ENCODE data around the gene PCDH9. TPM values are rescaled to one million over a fixed set of nuclear protein-coding genes. Genes with fewer than 3 reads are reported as not detected.

The PCDH9 gene
- total and polyA plus RNA-seq, 12 donors, result 2.9 to 32.0 (median 15.4) TPM

GRCh38 chr13:66347486-66348117, 882.5 kb downstream of the PCDH9 start:
- no peaks in the 10 kb centered on the region for H3K9me3 ChIP-seq
- no peak for TF ChIP-seq CTCF (IDR thresholded peaks at IDR 0.05)
- no peaks in the 10 kb centered on the region for H3K36me3 ChIP-seq
- no peak overlapping the region for H3K4me3 ChIP-seq
- WGBS, 2 donors, result 60 to 73% methylated on average over 4 of the region's 4 CpGs
- ATAC-seq (peak in 2 of 8 donors; percentile 42 to 44), DNase-seq (no peak)
- intact Hi-C loops (cut with DNase I), result no loop called here
- H3K27me3 ChIP-seq, result no peaks in the 10 kb centered on the region
- H3K27ac ChIP-seq, result no peak overlapping the region
- peaks cover 0 to 18% (median 9%) of the 10 kb centered on the region in 9 donors for H3K4me1 ChIP-seq

GRCh38 chr13:66345971-66346370, 884.2 kb downstream of the PCDH9 start:
- DNase-seq (no peak), ATAC-seq (no peak)
- intact Hi-C loops (cut with DNase I), result no loop called here
- Histone ChIP-seq H3K9me3 (no peaks in the 10 kb centered on the region), H3K4me3 (no peak overlapping the region), H3K36me3 (no peaks in the 10 kb centered on the region), H3K27me3 (no peaks in the 10 kb centered on the region), H3K4me1 (peaks cover 0 to 18% (median 9%) of the 10 kb centered on the region in 9 donors), H3K27ac (no peak overlapping the region)
- no peak for TF ChIP-seq CTCF (IDR thresholded peaks at IDR 0.05)
- 68 to 73% methylated on average over 8 of the region's 8 CpGs for WGBS, 2 donors

- no peaks in the 10 kb centered on the region for H3K9me3 ChIP-seq
- WGBS, 2 donors, result 75 to 83% methylated on average over 6 of the region's 6 CpGs
- H3K27me3 ChIP-seq, result no peaks in the 10 kb centered on the region
- no peak for TF ChIP-seq CTCF (IDR thresholded peaks at IDR 0.05)
- no peak overlapping the region for H3K27ac ChIP-seq
- peaks cover 0 to 18% (median 9%) of the 10 kb centered on the region in 9 donors for H3K4me1 ChIP-seq
- no peak overlapping the region for H3K4me3 ChIP-seq
- intact Hi-C loops (cut with DNase I), result no loop called here
- H3K36me3 ChIP-seq, result no peaks in the 10 kb centered on the region
- DNase-seq (no peak), ATAC-seq (no peak)
Measured at GRCh38 chr13:66345518-66345810, 884.7 kb downstream of the PCDH9 start.

- peaks cover 0 to 18% (median 9%) of the 10 kb centered on the region in 9 donors for H3K4me1 ChIP-seq
- no peak for DNase-seq
- no peak for TF ChIP-seq CTCF (IDR thresholded peaks at IDR 0.05)
- no peaks in the 10 kb centered on the region for H3K36me3 ChIP-seq
- H3K27me3 ChIP-seq, result no peaks in the 10 kb centered on the region
- no peak overlapping the region for H3K27ac ChIP-seq
- intact Hi-C loops (cut with DNase I), result no loop called here
- H3K4me3 ChIP-seq, result no peak overlapping the region
- 52 to 70% methylated on average over 4 of the region's 4 CpGs for whole genome bisulfite sequencing, 2 donors
- no peaks in the 10 kb centered on the region for H3K9me3 ChIP-seq
- ATAC-seq, result no peak
Measured at GRCh38 chr13:66344805-66345517, 885.2 kb downstream of the PCDH9 start.
